HEK293 (cell line): ENCODE measurements around the gene BMP2K.

ENCODE experiments used
- CTCF ChIA-PET: fragments of 350-600 bp; formaldehyde crosslinking; extraction: SDS; loops from one replicate; lab custom pipeline; 2021; ENCODE audit warnings: antibody characterized with exemption; lab: Yijun Ruan, JAX
- POLR2A ChIA-PET: fragments of 300-600 bp; formaldehyde crosslinking; extraction: SDS; loops from one replicate; lab custom pipeline; 2020; ENCODE audit warnings: antibody characterized with exemption, inconsistent platforms; lab: Yijun Ruan, JAX
- H3K27ac ChIP-seq: fragments of 200-500 bp; sonication (Bioruptor generic); 2 replicates; pipeline ENCODE4 v1.5.1; 2014; ENCODE audit warnings: low read depth, low read length, control low read depth, inconsistent platforms; ENCODE audit errors: extremely low read depth
- H3K36me3 ChIP-seq, 2 experiments: fragments of 200-500 bp in 1 of 2; sonication (Bioruptor generic) in 1 of 2; 1 replicate in 1 of 2; 2 replicates in 1 of 2; pipeline ENCODE4 v1.5.1; 2014 to 2017; ENCODE audit warnings: inconsistent platforms in 2 of 2, low read length in 2 of 2; ENCODE audit not compliant: control insufficient read depth in 2 of 2, insufficient read depth in 1 of 2
- H3K4me1 ChIP-seq: fragments of 200-500 bp; sonication (Bioruptor generic); 2 replicates; pipeline ENCODE4 v1.5.1; 2014; ENCODE audit warnings: mild to moderate bottlenecking, low read length, inconsistent platforms; ENCODE audit not compliant: control insufficient read depth, insufficient read depth
- H3K4me3 ChIP-seq: 2 replicates; pipeline ENCODE4 v1.5.1; 2011; ENCODE audit warnings: low read depth, mild to moderate bottlenecking, control low read depth, low read length, moderate library complexity
- H3K9me3 ChIP-seq: fragments of 200-500 bp; sonication (Bioruptor generic); 2 replicates; pipeline ENCODE4 v1.5.1; 2014; ENCODE audit warnings: low read depth, low read length, inconsistent platforms; ENCODE audit not compliant: control insufficient read depth, insufficient read depth
- MEIS1 ChIP-seq: sonication (generic); formaldehyde crosslinking; IDR thresholded peaks from 2 replicates; pipeline ENCODE4 v1.8.1; 2022; ENCODE audit warnings: missing genetic modification reagents, mild to moderate bottlenecking, borderline replicate concordance
- MYNN ChIP-seq: fragments of 450-650 bp; formaldehyde crosslinking; IDR thresholded peaks from 2 replicates; pipeline ENCODE4 v1.5.1; 2016; ENCODE audit warnings: missing biosample characterization, missing genetic modification characterization, borderline replicate concordance
- OVOL3 ChIP-seq: fragments of 450-650 bp; formaldehyde crosslinking; IDR thresholded peaks from 2 replicates; pipeline ENCODE4 v1.5.1; 2016; ENCODE audit warnings: missing biosample characterization, missing genetic modification characterization
- SP2 ChIP-seq: fragments of 450-650 bp; formaldehyde crosslinking; IDR thresholded peaks from 2 replicates; pipeline ENCODE4 v1.5.1; 2016; ENCODE audit warnings: missing biosample characterization, missing genetic modification characterization
- SP3 ChIP-seq: fragments of 450-650 bp; formaldehyde crosslinking; IDR thresholded peaks from 2 replicates; pipeline ENCODE4 v1.5.1; 2016; ENCODE audit warnings: missing biosample characterization, missing genetic modification characterization
- ZFP3 ChIP-seq: fragments of 450-650 bp; formaldehyde crosslinking; IDR thresholded peaks from 2 replicates; pipeline ENCODE4 v1.5.1; 2016; ENCODE audit warnings: low read depth, missing biosample characterization, missing genetic modification characterization
- ZNF174 ChIP-seq: fragments of 450-650 bp; formaldehyde crosslinking; IDR thresholded peaks from 2 replicates; pipeline ENCODE4 v1.5.0; 2017; ENCODE audit warnings: missing biosample characterization, mild to moderate bottlenecking, missing genetic modification characterization
- ZNF202 ChIP-seq: fragments of 450-650 bp; formaldehyde crosslinking; IDR thresholded peaks from 2 replicates; pipeline ENCODE4 v1.5.1; 2016; ENCODE audit warnings: missing biosample characterization, missing genetic modification characterization, borderline replicate concordance
- ZNF416 ChIP-seq: fragments of 450-650 bp; formaldehyde crosslinking; IDR thresholded peaks from 2 replicates; pipeline ENCODE4 v1.5.1; 2016; ENCODE audit warnings: missing biosample characterization, missing genetic modification characterization
- ZNF433 ChIP-seq: fragments of 450-650 bp; formaldehyde crosslinking; IDR thresholded peaks from 2 replicates; pipeline ENCODE4 v1.5.1; 2016; ENCODE audit warnings: missing biosample characterization, missing genetic modification characterization, low read depth
- ZNF510 ChIP-seq: fragments of 450-650 bp; formaldehyde crosslinking; IDR thresholded peaks from 2 replicates; pipeline ENCODE4 v1.5.1; 2018; ENCODE audit warnings: mild to moderate bottlenecking, missing genetic modification characterization, missing biosample characterization; ENCODE audit not compliant: insufficient replicate concordance
- ZNF544 ChIP-seq: fragments of 450-650 bp; formaldehyde crosslinking; IDR thresholded peaks from 2 replicates; pipeline ENCODE4 v1.5.0; 2017; ENCODE audit warnings: missing biosample characterization, missing genetic modification characterization
- ZNF548 ChIP-seq: fragments of 450-650 bp; formaldehyde crosslinking; IDR thresholded peaks from 2 replicates; pipeline ENCODE4 v1.5.1; 2016; ENCODE audit warnings: missing biosample characterization, missing genetic modification characterization
- ZNF555 ChIP-seq: fragments of 450-650 bp; formaldehyde crosslinking; conservative IDR thresholded peaks from 2 replicates; pipeline ENCODE4 v1.5.1; 2017; ENCODE audit warnings: missing biosample characterization, mild to moderate bottlenecking, missing genetic modification characterization, inconsistent platforms
- ZNF621 ChIP-seq: fragments of 450-650 bp; formaldehyde crosslinking; IDR thresholded peaks from 2 replicates; pipeline ENCODE4 v1.5.1; 2017; ENCODE audit warnings: missing biosample characterization, missing genetic modification characterization
- ZNF624 ChIP-seq: fragments of 450-650 bp; formaldehyde crosslinking; IDR thresholded peaks from 2 replicates; pipeline ENCODE4 v1.5.1; 2017; ENCODE audit warnings: missing biosample characterization, missing genetic modification characterization
- ZNF660 ChIP-seq: fragments of 450-650 bp; IDR thresholded peaks from 2 replicates; pipeline ENCODE4 v1.5.1; 2018; ENCODE audit warnings: missing biosample characterization, mild to moderate bottlenecking, missing genetic modification characterization
- ZNF707 ChIP-seq: fragments of 450-650 bp; formaldehyde crosslinking; IDR thresholded peaks from 2 replicates; pipeline ENCODE4 v1.5.1; 2016; ENCODE audit warnings: missing biosample characterization, missing genetic modification characterization
- ZNF777 ChIP-seq: fragments of 450-650 bp; formaldehyde crosslinking; IDR thresholded peaks from 2 replicates; pipeline ENCODE4 v1.5.1; 2017; ENCODE audit warnings: missing biosample characterization, missing genetic modification characterization, borderline replicate concordance
- TF ChIP-seq, protein P1 (sequence below): sonication (generic); formaldehyde crosslinking; IDR thresholded peaks from 2 replicates; pipeline ENCODE4 v1.8.1; 2022; ENCODE audit warnings: mild to moderate bottlenecking, moderate library complexity, missing genetic modification reagents
- TF ChIP-seq, protein P2 (sequence below): fragments of 450-650 bp; formaldehyde crosslinking; IDR thresholded peaks from 2 replicates; pipeline ENCODE4 v1.5.1; 2016; ENCODE audit warnings: missing biosample characterization, missing genetic modification characterization
- TF ChIP-seq, protein P3 (sequence below): fragments of 450-650 bp; formaldehyde crosslinking; IDR thresholded peaks from 2 replicates; pipeline ENCODE4 v1.5.1; 2017; ENCODE audit warnings: missing biosample characterization, missing genetic modification characterization

Gene BMP2K

DNA sequence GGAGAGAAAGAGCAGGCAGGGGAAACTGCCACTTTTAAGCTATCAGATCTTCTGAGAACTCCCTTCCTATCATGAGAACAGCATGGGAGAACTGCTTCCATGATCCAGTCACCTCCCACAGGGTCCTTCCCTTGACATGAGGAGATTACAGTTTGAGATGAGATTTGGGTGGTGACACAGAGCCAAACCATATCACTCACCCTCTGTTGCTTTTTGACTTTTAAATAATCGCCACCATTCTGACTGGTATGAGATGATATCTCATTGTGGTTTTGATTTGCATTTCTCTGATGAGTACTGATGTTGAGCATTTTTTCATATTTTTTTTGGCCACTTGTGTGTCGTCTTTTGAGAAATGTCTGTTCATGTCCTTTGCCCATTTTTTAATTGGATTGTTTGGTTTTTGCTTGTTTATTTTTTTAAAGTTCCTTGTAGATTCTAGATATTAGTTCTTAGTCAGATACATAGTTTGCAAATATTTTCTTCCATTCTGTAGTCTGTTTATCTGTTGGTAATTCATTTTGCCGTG lies 169.6 kb downstream of the BMP2K start:
- Histone ChIP-seq H3K9me3 (no peaks in the 10 kb centered on the region), H3K27ac (no peak overlapping the region), H3K4me3 (no peak overlapping the region), H3K36me3 (no peaks in the 10 kb centered on the region)
- ChIA-PET POLR2A (no interaction called here), CTCF (no interaction called here)
- TF ChIP-seq ZNF555 (tag by site-specific recombination) (no peak), OVOL3 (no peak), ZNF510 (tag by site-specific recombination) (no peak), ZNF416 (tag by site-specific recombination) (no peak), MYNN (tag by site-specific recombination) (no peak), ZNF544 (tag by site-specific recombination) (no peak), ZNF433 (tag by site-specific recombination) (no peak), SP2 (tag by site-specific recombination) (no peak), ZFP3 (tag by site-specific recombination) (no peak), ZNF707 (tag by site-specific recombination) (no peak), ZNF777 (tag by site-specific recombination) (no peak), MEIS1 (CRISPR knock-in tag) (no peak), ZNF202 (no peak), SP3 (tag by site-specific recombination) (no peak), ZNF624 (tag by site-specific recombination) (no peak), ZNF660 (tag by site-specific recombination) (no peak)
- TF ChIP-seq, protein P1, sequence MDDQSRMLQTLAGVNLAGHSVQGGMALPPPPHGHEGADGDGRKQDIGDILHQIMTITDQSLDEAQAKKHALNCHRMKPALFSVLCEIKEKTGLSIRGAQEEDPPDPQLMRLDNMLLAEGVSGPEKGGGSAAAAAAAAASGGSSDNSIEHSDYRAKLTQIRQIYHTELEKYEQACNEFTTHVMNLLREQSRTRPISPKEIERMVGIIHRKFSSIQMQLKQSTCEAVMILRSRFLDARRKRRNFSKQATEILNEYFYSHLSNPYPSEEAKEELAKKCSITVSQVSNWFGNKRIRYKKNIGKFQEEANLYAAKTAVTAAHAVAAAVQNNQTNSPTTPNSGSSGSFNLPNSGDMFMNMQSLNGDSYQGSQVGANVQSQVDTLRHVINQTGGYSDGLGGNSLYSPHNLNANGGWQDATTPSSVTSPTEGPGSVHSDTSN (CRISPR knock-in tag) = no peak
- TF ChIP-seq, protein P2, sequence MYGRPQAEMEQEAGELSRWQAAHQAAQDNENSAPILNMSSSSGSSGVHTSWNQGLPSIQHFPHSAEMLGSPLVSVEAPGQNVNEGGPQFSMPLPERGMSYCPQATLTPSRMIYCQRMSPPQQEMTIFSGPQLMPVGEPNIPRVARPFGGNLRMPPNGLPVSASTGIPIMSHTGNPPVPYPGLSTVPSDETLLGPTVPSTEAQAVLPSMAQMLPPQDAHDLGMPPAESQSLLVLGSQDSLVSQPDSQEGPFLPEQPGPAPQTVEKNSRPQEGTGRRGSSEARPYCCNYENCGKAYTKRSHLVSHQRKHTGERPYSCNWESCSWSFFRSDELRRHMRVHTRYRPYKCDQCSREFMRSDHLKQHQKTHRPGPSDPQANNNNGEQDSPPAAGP (tag by site-specific recombination) = no peak
- TF ChIP-seq, all 188 proteins: peak for 0
- H3K4me1 ChIP-seq = no peaks in the 10 kb centered on the region

DNA sequence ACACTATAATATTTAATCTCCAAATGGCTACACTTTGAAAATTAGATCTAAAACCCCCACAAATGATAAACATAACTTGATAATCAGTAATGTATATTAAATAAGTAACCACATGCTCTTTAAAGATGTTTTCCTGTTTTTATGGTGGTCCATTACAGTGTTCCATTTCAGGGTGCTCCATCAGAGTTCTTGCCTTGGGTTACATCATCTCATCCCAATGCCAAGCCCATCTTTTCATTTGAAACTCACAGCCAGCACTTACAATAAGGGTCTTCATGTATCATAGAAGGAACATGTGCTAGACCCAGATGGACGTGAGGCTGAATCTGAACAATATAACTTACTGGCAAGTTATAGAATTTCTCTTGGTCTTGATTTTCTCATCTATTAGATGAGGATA lies 173.6 kb downstream of the BMP2K start:
- CTCF ChIA-PET = no interaction called here
- no peaks in the 10 kb centered on the region for H3K36me3 ChIP-seq
- H3K4me3 ChIP-seq = no peak overlapping the region
- no peaks in the 10 kb centered on the region for H3K9me3 ChIP-seq
- TF ChIP-seq, protein P3, sequence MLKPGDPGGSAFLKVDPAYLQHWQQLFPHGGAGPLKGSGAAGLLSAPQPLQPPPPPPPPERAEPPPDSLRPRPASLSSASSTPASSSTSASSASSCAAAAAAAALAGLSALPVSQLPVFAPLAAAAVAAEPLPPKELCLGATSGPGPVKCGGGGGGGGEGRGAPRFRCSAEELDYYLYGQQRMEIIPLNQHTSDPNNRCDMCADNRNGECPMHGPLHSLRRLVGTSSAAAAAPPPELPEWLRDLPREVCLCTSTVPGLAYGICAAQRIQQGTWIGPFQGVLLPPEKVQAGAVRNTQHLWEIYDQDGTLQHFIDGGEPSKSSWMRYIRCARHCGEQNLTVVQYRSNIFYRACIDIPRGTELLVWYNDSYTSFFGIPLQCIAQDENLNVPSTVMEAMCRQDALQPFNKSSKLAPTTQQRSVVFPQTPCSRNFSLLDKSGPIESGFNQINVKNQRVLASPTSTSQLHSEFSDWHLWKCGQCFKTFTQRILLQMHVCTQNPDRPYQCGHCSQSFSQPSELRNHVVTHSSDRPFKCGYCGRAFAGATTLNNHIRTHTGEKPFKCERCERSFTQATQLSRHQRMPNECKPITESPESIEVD (tag by site-specific recombination) = no peak
- TF ChIP-seq ZNF621 (no peak), ZNF548 (tag by site-specific recombination) (no peak), ZNF174 (tag by site-specific recombination) (no peak)
- H3K4me1 ChIP-seq = no peaks in the 10 kb centered on the region
- POLR2A ChIA-PET = no interaction called here
- no peak overlapping the region for H3K27ac ChIP-seq
